ENCODE results near the gene AUTS2.

AUTS2 gene

DNA sequence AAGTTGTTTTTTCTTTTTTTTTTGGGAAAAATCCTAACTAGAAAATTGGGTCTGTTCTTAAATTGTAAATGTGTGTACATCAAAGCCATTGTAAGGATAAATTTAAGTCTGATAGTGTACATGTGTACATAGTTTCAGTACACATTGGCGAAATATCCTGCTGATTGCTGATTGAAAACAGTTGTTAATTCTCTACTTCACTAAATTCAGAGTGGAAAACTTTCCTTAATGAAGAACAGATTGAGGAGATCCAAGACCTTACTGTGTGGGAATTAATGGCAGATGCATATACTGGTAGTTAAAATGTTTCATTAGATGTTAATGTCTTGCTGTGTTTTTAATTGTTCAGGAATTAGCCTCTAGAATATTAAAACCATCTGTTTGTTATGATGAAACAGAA is 506.0 kb downstream of the AUTS2 start:
- Histone ChIP-seq H3K4me1 (ENCODE audit: insufficient read depth, low read length, poor library complexity, severe bottlenecking) (no peaks in the 10 kb centered on the region), H4K20me1 (ENCODE audit: insufficient read depth, low read length, poor library complexity, severe bottlenecking) (peaks cover 61% of the 10 kb centered on the region), H3K27me3 (ENCODE audit: insufficient read depth, low read length, poor library complexity, severe bottlenecking) (peaks cover 61% of the 10 kb centered on the region), H3K4me3 (ENCODE audit: low read length, poor library complexity, severe bottlenecking) (no peak overlapping the region), H3K9ac (ENCODE audit: low read depth, low read length, poor library complexity, severe bottlenecking) (no peak overlapping the region), H2AFZ (ENCODE audit: low read length) (no peak overlapping the region), H3K9me3 (ENCODE audit: insufficient read depth, low read depth, low read length) (no peaks in the 10 kb centered on the region), H3K79me2 (ENCODE audit: insufficient read depth, low read length) (no peaks in the 10 kb centered on the region), H3F3A (ENCODE audit: low read depth) (no peaks in the 10 kb centered on the region), H3K36me3 (ENCODE audit: insufficient read depth, low read length) (no peaks in the 10 kb centered on the region), H3K9me2 (replicated peaks; ENCODE audit: low read depth, low read length) (no peaks in the 10 kb centered on the region), H3K4me2 (ENCODE audit: low read depth, low read length, poor library complexity, severe bottlenecking) (no peak overlapping the region)
- TF ChIP-seq, protein P1, sequence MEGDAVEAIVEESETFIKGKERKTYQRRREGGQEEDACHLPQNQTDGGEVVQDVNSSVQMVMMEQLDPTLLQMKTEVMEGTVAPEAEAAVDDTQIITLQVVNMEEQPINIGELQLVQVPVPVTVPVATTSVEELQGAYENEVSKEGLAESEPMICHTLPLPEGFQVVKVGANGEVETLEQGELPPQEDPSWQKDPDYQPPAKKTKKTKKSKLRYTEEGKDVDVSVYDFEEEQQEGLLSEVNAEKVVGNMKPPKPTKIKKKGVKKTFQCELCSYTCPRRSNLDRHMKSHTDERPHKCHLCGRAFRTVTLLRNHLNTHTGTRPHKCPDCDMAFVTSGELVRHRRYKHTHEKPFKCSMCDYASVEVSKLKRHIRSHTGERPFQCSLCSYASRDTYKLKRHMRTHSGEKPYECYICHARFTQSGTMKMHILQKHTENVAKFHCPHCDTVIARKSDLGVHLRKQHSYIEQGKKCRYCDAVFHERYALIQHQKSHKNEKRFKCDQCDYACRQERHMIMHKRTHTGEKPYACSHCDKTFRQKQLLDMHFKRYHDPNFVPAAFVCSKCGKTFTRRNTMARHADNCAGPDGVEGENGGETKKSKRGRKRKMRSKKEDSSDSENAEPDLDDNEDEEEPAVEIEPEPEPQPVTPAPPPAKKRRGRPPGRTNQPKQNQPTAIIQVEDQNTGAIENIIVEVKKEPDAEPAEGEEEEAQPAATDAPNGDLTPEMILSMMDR (conservative IDR thresholded peaks at IDR 0.05; ENCODE audit: low read length), result no peak
- TF ChIP-seq EZH2phosphoT487 (IDR thresholded peaks at IDR 0.05; ENCODE audit: borderline replicate concordance), result no peak

DNA sequence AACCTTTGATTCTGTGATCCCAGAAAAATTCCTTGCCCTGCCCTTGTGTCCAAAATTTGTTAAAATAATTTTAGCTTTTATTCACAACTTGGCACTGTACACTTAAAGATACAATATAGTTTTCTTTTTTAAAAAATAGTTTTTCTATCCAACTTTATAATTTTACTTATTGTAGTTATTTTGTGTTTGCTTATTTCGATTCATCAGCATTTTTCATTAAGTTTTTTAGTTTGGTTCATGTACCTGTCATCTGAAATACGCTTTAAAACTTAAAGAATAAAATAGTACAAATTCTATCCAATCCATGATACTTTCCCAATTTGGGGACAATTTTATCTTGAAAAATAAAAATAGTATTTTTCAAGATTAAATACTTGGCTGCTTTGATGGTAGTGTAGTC is 514.8 kb downstream of the AUTS2 start:
- Histone ChIP-seq H3F3A (ENCODE audit: low read depth) (no peaks in the 10 kb centered on the region), H3K4me3 (ENCODE audit: low read length, poor library complexity, severe bottlenecking) (no peak overlapping the region), H3K79me2 (ENCODE audit: insufficient read depth, low read length) (no peaks in the 10 kb centered on the region), H2AFZ (ENCODE audit: low read length) (no peak overlapping the region), H3K9me2 (replicated peaks; ENCODE audit: low read depth, low read length) (no peaks in the 10 kb centered on the region), H3K9ac (ENCODE audit: low read depth, low read length, poor library complexity, severe bottlenecking) (no peak overlapping the region), H3K9me3 (ENCODE audit: insufficient read depth, low read depth, low read length) (no peaks in the 10 kb centered on the region), H3K4me2 (ENCODE audit: low read depth, low read length, poor library complexity, severe bottlenecking) (no peak overlapping the region), H3K4me1 (ENCODE audit: insufficient read depth, low read length, poor library complexity, severe bottlenecking) (no peaks in the 10 kb centered on the region), H4K20me1 (ENCODE audit: insufficient read depth, low read length, poor library complexity, severe bottlenecking) (peaks cover 17% of the 10 kb centered on the region), H3K27me3 (ENCODE audit: insufficient read depth, low read length, poor library complexity, severe bottlenecking) (no peaks in the 10 kb centered on the region), H3K36me3 (ENCODE audit: insufficient read depth, low read length) (no peaks in the 10 kb centered on the region)
- no peak for TF ChIP-seq EZH2phosphoT487 (IDR thresholded peaks at IDR 0.05; ENCODE audit: borderline replicate concordance)
- TF ChIP-seq, protein P1 (conservative IDR thresholded peaks at IDR 0.05; ENCODE audit: low read length), result no peak

DNA sequence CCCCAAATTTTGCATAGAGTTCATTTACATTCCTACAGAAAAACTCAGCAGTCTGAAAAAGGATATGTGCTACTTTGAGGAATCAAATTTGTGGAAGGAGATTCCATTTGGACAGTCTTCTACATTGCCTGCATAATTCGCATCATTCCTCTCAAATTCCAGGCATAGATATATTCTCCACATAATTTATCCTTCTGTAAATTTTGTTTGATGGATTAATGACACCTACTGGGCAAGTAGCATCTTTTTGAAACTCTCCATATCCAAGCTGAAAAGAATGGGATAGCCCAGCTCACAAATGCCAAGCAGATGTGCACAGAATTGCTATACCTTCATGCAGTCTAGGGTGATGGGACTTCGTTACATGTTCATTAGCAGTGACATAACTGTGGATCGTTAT is 515.3 kb downstream of the AUTS2 start:
- no peak for TF ChIP-seq EZH2phosphoT487 (IDR thresholded peaks at IDR 0.05; ENCODE audit: borderline replicate concordance)
- TF ChIP-seq, protein P1 (conservative IDR thresholded peaks at IDR 0.05; ENCODE audit: low read length), result no peak
- Histone ChIP-seq H3K27me3 (ENCODE audit: insufficient read depth, low read length, poor library complexity, severe bottlenecking) (no peaks in the 10 kb centered on the region), H3K4me3 (ENCODE audit: low read length, poor library complexity, severe bottlenecking) (no peak overlapping the region), H3K9me2 (replicated peaks; ENCODE audit: low read depth, low read length) (no peaks in the 10 kb centered on the region), H3K36me3 (ENCODE audit: insufficient read depth, low read length) (peaks cover under 1% of the 10 kb centered on the region; the same call in 1 of the 2 replicates), H3K79me2 (ENCODE audit: insufficient read depth, low read length) (no peaks in the 10 kb centered on the region), H3K4me2 (ENCODE audit: low read depth, low read length, poor library complexity, severe bottlenecking) (no peak overlapping the region), H4K20me1 (ENCODE audit: insufficient read depth, low read length, poor library complexity, severe bottlenecking) (peaks cover 17% of the 10 kb centered on the region), H3K9me3 (ENCODE audit: insufficient read depth, low read depth, low read length) (no peaks in the 10 kb centered on the region), H2AFZ (ENCODE audit: low read length) (no peak overlapping the region), H3F3A (ENCODE audit: low read depth) (no peaks in the 10 kb centered on the region), H3K4me1 (ENCODE audit: insufficient read depth, low read length, poor library complexity, severe bottlenecking) (no peaks in the 10 kb centered on the region), H3K9ac (ENCODE audit: low read depth, low read length, poor library complexity, severe bottlenecking) (no peak overlapping the region)
